Progenitor cell of endocrine pancreas (in vitro differentiated cells): ENCODE measurements around the gene VSIR. TPM values are rescaled to one million over a fixed set of nuclear protein-coding genes. Genes with fewer than 3 reads are reported as not detected.

Experiments used
- DNase-seq: peaks from one replicate; pipeline ENCODE4 v3.0.0; 2021; ENCODE audit warnings: low spot score; ENCODE audit not compliant: unreplicated experiment
- H3K27ac Mint-ChIP-seq: 2 replicates; pipeline ENCODE4 v1.8.0; 2021; ENCODE audit warnings: mild to moderate bottlenecking, moderate library complexity, mixed read lengths
- H3K27me3 Mint-ChIP-seq: 2 replicates; pipeline ENCODE4 v1.8.0; 2021; ENCODE audit warnings: mixed read lengths
- H3K36me3 Mint-ChIP-seq: 2 replicates; pipeline ENCODE4 v1.8.0; 2022; ENCODE audit warnings: mixed read lengths; ENCODE audit not compliant: insufficient read depth
- H3K4me1 Mint-ChIP-seq: 2 replicates; pipeline ENCODE4 v1.8.0; 2021; ENCODE audit warnings: low read depth, mixed read lengths
- H3K4me3 Mint-ChIP-seq: 2 replicates; pipeline ENCODE4 v1.8.0; 2021; ENCODE audit warnings: low read depth, mild to moderate bottlenecking, moderate library complexity, mixed read lengths
- H3K9me3 Mint-ChIP-seq: 2 replicates; pipeline ENCODE4 v1.8.0; 2021; ENCODE audit warnings: low read depth, mixed read lengths
- CTCF ChIP-seq: fragments of 200-600 bp; sonication (generic); IDR thresholded peaks from one replicate; pipeline ENCODE4 v1.5.0; 2021; ENCODE audit warnings: antibody characterized with exemption, mild to moderate bottlenecking; ENCODE audit not compliant: unreplicated experiment
- long read RNA-seq: library from polyadenylated mRNA; unstranded; transcript quantifications from one replicate; pipeline ENCODE4 v2.0.0, GENCODE V29; 2020
- total RNA-seq: library from RNA; stranded (reverse); gene quantifications from 2 replicates; pipeline ENCODE4 v1.2.1, GENCODE V29; 2021

The VSIR gene
- total RNA-seq = 2.6 and 3.6 TPM in 2 replicates
- long read RNA-seq, partial matches to known transcripts = 1 of 1 reads
- long read RNA-seq, other reads (novel, unspliced or antisense) = 0 of 1 reads

GRCh38 chr10:71773221-71773971 lies at the start of gene VSIR:
TSS of gene VSIR (minus strand) at chr10:71773520. CDS start at chr10:71773439, 81 bp downstream.
- Mint-ChIP-seq H3K36me3 (no peaks in the 10 kb centered on the region), H3K27ac (peak within 1 kb of the TSS; percentile 53), H3K27me3 (peaks cover 30% of the 10 kb centered on the region), H3K9me3 (no peaks in the 10 kb centered on the region), H3K4me1 (peaks cover 7% of the 10 kb centered on the region), H3K4me3 (peak within 1 kb of the TSS; percentile 62)
- peak; percentile 91 for TF ChIP-seq CTCF
- peak; percentile 89 for DNase-seq

DNA sequence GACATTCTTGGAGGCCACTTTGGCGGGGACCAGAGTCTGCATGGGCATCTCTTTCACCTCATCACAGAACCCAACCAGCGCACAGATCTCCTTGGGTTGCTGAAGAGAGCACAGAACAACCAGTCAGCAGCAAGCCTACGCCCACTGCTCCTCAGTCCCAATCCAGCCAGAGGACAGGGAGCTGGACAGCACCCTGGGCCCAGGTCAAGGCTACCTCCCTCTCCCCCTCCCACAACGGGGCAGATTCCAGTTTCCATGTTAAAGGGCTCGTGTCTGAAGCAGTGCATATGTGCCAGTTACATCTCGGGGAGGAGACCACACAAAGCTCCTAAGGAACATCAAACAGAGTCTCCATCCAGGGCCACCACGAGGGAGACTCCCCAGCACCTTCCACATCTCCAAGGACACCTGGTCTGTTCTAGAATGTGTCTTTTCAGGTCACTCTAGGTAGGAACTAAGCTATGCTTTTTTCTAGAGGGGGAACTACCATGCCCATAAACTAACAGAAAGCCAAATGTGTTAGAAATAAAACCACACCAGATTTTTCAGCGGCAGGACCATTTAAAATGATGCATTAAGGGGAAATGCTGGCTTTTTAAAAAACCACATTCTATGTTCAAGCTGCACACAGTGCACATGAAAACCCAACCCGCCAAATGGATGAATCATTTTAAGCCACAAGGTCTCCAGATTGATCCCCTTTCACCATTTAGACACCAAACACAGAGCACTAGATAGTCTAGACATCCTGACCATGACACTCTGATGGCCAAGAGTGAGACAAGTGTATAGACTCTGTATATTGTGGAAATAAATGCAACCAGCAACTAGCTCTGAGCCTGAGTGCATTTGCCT lies 48.8 kb upstream of the VSIR start:
- H3K4me3 Mint-ChIP-seq = no peak overlapping the region
- no peak for TF ChIP-seq CTCF
- H3K27me3 Mint-ChIP-seq = no peaks in the 10 kb centered on the region
- no peak for DNase-seq
- H3K36me3 Mint-ChIP-seq = peaks cover 15% of the 10 kb centered on the region
- H3K27ac Mint-ChIP-seq = peak overlapping the region; percentile 9
- no peaks in the 10 kb centered on the region for H3K9me3 Mint-ChIP-seq
- no peaks in the 10 kb centered on the region for H3K4me1 Mint-ChIP-seq

DNA sequence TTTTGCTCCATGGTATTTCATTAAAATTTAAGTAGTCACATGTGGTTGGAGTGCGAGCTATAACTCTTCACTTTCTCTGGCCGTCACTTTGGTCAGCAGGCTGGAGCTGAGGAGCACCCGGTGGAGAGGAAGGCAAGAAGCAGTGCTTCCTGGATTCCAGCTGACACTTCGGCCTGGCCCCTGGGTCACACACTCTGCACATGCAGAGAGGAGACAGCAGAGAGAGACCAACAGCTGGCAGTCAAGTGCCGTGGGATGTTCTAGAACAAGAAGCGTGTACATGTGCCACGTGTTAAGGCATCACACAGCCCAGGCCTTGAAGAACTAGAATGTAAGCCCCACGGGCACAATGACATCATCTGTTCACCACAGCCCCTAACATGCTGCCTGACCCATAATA lies 47.6 kb upstream of the VSIR start:
- Mint-ChIP-seq H3K27ac (no peak overlapping the region), H3K4me3 (no peak overlapping the region), H3K36me3 (peaks cover 18% of the 10 kb centered on the region), H3K27me3 (no peaks in the 10 kb centered on the region), H3K9me3 (no peaks in the 10 kb centered on the region), H3K4me1 (no peaks in the 10 kb centered on the region)
- TF ChIP-seq CTCF = no peak
- no peak for DNase-seq

DNA sequence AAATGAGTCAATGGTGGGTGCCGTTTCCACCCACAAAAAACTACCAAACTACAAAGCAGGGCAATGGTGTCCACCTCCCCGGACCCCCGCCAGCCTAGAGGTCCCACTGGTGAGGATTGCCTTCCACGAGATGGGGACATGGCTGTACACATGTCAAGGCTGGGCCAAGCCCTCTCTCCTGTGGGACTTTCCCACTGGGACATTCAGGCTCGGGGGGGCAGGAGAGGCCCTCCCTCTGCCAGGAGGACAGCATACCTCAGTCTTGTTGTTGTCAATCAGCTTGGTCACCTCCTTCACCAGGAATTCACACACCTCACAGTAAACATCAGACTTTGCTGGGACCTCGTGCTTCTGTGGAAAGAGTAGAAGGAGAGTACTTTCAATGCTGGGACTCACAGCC lies 46.7 kb upstream of the VSIR start:
- Mint-ChIP-seq H3K27me3 (no peaks in the 10 kb centered on the region), H3K9me3 (no peaks in the 10 kb centered on the region), H3K36me3 (peaks cover 20% of the 10 kb centered on the region), H3K4me3 (no peak overlapping the region), H3K27ac (no peak overlapping the region), H3K4me1 (no peaks in the 10 kb centered on the region)
- DNase-seq = no peak
- no peak for TF ChIP-seq CTCF

GRCh38 chr10:71819441-71819861 lies 46.1 kb upstream of the VSIR start:
- Mint-ChIP-seq H3K4me3 (no peak overlapping the region), H3K9me3 (no peaks in the 10 kb centered on the region), H3K36me3 (peaks cover 20% of the 10 kb centered on the region), H3K4me1 (no peaks in the 10 kb centered on the region), H3K27me3 (no peaks in the 10 kb centered on the region), H3K27ac (no peak overlapping the region)
- no peak for DNase-seq
- TF ChIP-seq CTCF = no peak
